Suppressor macrophage (primary cell): ENCODE data around the gene CLEC16A.

Source experiments
- DNase-seq, 4 experiments: peaks; one replicate each; pipeline ENCODE4 v3.0.0-alpha.2; 2020 to 2022

The CLEC16A gene

DNA sequence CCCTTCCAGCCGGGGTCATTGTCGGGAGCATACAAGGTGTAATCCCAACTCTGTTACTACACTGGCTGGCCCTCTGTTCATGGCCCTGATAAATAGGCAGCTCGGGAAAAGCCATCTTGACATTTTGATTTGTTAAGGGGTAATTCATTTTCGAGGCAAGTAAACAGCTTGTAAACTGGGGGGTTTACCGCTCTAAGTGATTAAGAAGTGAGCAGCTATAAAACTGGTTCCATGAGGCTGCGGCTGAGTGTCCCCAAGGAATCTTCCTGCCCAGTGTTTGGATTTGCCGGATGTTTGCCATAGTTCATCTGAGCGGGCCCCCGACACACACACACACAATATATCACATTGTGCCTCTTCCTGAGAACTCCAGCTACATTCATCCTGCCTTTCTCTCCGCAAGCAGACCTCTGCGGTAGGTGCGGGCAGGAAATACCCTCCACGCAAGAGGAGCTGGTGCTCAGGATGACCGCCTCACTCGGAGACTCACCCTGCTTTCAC, 219.4 kb downstream of the CLEC16A start:
- no peak for DNase-seq

DNA sequence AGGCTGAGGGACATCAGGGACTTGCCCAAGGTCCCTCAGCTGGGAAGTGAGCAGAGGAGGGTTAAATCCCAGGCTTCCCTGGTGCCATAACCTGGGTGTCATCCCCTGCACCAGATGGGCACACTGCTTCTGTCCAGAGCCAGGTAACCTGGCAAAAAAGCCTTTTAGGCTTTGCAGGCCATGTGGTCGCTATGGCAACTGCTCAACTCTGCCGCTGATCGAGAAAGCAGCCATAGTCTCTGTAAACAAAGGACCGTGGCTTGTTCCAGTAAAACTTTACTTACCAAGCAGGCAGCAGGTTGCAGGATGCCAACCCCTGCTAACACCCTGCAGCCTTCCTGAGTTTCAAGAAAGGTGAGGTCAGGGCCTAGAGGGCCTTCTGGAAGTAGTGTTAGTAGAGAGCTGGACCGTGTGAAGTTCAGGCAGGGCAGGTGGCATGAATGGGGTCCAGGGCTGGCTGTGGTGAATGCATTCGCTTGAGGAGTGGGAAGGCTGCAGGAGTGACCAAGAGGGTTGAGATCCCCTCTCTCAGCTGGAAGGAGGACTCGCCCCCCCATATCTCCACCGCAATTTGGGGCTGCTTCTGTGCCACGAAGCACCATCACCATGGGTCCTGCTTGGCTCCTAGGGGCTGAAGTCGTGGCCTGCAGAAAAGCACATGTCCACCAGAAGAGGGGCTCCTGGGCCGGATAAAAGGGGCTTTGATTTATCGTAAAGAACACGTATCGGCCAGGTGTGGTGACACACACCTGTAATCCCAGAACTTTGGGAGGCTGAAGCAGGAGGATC, 220.3 kb downstream of the CLEC16A start:
- DNase-seq: no peak

DNA sequence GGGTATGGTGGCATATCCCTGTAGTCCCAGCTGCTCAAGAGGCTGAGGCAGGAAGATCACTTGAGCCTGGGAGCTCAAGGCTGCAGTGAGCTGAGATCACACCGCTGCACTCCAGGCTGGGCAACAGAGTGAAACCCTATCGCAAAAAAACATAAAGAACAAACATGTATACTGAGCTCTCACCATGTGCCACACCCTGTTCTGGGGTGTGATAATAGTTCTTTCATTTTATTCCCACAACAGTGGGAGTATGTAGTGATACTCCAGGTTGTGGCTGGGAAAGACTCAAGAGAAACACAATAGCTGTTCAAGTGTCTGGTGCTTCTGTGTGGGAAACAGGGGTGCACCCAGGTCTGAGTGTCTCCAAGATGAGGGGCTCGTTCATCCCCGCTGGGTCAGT, 221.0 kb downstream of the CLEC16A start:
- no peak for DNase-seq

DNA sequence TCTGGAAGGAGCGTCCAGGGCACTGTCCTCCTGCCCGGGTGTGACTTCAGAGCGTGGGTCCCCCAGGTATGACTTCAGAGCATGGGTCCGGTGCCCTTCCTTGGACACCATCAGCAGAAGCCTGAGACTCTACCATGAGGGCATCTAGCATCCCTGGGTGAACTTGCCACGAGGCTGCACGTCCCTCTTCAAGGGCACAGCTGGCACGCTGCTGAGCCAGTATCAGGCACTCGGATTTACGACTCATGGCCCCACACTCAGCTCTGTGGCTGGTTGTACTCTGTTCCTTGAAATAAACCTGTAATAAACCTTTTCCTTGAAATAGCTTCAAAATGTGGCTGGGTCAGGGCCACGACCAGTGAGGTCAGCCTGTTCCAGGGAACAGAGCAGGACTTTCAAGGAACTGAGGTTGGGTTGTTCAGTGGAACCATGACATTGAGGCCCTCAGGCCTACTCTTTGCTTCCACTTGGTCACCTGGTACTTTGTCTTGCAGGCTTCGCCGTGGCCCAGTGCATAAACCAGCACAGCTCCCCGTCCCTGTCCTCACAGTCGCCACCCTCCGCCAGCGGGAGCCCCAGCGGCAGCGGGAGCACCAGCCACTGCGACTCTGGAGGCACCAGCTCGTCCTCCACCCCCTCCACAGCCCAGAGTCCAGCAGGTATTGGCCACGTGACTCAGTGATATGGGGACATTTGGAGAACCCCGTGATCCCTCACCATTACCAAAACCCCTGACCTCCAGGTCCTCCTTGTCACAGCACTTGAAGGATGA, 221.7 kb downstream of the CLEC16A start:
- DNase-seq: no peak

DNA sequence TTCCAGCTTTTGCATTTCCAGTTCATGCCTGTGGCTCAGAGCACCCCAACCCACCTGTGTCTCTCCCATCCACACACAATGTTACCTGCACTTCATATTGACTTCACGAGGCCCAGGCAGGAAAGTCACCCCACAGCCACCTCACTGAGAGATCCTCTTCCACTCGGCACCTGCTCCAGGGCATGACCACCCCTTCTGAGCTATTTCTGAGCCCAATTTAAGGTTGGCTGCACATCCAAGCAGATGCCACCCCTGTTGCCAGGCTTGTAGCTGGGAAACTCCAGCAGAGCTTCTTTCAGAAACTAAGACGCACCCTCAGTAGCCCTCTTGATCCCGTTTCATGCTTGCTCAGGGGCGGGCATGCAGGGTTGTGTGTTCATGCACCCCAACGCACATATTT, 223.2 kb downstream of the CLEC16A start:
- DNase-seq: no peak

DNA sequence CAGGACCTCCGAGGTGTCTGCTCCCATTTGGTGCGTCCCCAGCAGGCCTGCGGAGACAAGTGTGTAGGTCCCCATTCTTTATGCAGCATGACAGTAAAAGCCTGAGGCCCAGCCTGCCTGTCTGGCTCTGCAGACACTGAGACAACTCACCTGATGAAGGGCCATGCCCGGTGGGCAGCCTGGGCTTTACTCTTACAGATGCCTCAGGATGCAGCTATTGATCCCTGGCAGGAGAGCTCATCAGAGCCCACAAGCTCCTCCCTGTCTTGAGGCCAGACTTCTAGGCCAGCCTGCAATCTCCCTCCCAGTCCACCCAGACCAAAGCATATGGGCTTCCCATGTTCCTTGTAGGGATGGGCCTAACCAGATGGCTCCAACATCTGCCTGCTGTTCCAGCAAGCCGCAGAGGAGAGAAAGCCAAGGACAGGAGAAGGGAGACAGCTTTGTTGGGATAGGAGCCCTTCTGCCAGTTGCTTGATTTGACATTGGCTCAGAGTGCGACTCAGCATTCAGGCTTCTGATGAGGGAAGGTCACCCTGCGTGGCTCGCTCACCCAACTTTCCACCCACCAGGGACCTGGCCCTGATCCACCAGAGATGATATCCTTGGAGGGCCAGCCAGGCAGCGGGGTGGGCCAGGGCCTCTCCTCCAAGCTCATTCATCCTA, 224.2 kb downstream of the CLEC16A start:
- DNase-seq: no peak

DNA sequence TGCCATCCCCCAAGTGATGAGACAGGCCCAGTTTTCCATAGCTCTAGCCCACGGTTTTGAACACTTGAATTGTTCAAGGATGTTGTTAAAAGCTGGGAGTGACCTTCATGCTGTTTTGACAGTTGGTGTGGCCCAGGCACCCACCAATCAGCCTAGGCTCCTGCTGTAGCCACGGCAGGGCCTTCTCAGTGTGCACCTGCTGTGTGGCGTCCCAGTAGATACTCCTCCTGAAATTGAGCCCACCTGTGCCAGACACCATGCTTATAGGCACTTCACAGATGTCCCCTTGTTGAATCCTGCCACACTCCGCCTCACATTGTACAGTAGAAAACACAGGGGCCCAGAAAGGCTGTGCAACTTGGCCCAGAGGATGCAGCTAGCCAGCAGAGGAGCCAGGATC, 225.3 kb downstream of the CLEC16A start:
- DNase-seq: no peak

DNA sequence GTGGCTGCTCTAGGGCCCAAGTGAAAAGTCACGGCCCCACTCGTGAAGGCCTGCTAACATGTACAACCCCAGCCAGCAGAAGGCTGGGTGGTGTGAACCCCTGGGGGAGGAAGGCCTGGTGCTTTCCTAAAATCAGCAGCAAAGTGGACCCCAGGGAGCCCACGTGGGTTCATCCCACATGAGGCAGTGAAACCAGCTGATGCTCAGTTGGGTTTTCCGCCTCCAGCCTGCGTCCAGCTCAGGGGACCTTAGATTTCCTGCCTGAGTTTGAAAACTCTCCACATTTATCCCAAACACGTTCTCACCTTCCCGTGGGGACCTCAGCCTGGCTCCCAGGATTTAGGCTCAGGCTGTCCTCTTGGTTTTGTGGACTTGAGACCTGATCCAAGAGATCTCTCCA, 225.8 kb downstream of the CLEC16A start:
- no peak for DNase-seq

DNA sequence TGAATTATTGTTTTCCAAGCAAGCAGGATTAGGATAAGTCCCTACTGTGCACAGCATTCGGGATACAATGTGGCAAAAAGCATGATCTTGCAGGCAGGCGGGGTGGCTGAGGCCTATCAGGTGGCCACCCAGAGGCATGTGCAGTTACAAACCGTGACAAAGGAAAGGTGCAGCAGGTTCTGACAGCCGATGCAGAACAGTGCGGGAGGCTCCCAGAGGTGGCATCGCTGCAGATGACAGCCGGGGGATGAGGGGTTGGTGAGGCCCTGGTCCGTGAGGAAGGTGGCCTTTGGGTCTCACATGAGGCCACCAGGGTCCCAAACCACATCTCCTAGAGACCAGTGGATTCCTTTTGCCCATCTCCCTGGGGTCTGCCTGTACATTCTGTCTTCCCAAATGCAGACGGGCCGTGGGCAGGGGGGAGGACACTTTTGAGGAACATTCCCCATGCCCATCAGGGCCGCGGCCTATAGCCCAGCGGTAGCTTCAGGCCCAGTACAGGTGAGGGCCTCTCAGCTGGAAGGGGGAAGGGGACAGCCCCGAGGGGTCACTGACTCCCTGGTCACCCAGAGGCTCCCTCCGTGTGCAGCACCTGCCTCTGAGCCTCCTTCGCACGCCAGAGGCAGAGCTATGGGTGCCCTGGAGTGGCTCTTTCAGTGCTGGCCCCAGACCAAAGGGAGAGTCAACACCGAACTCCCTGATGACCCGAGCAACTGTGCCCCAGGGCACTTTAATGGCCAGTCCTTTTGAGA, 226.5 kb downstream of the CLEC16A start:
- DNase-seq: no peak

DNA sequence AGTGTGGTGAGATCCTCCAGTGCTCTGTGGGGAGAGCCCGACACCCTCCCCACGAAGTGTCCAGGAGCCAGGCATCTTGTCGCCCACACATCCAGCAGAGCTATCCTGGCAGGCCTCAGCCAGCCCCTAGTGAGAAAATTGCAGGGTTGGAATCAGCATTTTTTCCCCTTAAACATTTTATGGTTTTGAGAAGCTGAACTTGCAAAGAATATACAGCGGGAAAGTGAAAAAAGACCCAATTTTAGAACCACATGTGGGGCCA, 227.0 kb downstream of the CLEC16A start:
- no peak for DNase-seq

DNA sequence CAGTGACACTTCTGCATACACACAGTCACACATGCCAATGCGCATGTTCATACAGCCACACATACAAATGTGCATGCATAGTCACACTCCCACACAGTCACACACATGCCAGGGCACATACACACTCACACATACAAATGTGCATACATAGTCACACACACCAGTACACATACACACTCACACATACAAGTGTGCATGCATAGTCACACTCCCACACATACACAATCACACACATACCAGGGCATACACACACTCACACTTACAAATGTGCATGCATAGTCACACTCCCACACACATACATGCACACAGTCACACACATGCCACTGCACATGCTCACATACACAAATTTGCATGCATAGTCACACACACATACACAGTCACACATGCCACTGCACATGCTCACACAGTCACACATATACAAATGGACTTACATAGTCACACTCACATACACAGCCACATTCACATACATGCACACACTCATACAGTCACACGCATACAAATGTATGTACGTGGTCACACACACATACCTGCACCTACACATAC, 227.5 kb downstream of the CLEC16A start:
- DNase-seq: no peak

DNA sequence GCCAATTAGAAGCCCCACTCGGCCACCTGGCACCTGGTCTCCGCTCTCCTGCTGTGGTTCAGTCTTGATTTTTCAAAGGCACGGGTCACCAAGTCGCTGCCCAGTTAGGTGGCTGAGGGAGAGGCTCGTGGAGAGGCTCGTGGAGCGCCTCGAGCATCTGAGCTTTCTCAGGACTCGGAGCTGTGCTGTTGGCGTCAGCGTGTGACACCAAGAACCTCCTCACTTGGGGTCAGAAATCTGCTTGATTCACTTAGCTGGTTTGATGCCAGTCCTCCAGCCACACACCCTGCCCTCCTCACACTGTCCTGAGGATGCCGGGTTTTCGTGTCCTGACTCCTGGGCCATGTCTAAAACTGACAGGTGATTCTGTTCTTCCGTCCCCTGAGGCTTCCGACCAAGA, 229.1 kb downstream of the CLEC16A start:
- DNase-seq: no peak

DNA sequence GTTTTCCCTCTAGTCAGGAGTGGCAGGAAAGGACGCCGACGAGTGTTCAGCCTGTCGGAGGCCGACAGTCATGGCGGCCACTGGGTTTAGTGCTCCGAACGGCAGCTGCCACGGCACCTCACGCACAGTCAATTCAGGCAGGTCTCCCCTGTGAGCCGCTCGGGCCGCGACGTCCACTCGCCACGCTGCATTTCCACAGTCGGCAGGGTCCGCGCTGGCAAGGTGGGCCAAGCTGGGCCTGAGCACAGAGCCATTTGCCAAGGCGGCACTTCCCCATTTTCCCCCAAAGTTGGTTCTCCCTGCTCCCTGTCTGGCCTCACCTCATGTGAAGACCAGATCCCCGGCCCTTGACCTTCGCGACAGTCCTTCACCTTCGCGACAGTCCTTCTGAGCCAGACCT, 229.8 kb downstream of the CLEC16A start:
- no peak for DNase-seq

DNA sequence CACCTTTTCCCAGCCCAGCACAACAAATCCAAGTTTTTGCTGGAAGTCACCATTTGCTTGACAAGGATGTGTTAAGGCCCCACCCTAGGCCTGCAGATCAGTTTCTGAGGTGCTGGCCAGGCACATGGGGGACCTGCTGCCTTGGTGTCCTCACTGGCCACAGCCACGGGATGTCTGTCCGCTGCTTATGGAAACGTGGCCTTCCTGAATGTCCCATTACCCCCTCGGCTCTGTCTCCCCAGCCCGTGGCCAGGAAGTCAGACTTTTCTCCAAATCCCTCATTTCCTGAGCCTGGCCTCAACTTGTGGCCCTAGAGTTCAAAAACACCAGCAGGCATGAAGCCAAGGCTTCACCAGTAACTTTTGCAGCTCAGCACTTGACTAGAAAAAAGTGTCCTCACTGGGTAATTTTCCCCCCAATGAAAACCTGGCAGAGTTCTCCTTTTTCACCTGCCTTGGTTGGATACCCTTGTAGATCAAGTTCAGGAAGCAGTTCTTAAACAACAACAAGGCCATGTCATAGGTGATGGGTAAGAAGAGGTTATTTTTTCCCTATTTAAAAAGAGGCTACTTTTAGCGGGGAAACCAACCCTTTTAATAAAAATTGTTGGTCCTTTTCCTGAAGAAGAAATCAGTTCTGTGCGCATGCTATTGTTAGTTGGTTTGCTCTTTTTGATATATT, 230.9 kb downstream of the CLEC16A start:
- DNase-seq: no peak

DNA sequence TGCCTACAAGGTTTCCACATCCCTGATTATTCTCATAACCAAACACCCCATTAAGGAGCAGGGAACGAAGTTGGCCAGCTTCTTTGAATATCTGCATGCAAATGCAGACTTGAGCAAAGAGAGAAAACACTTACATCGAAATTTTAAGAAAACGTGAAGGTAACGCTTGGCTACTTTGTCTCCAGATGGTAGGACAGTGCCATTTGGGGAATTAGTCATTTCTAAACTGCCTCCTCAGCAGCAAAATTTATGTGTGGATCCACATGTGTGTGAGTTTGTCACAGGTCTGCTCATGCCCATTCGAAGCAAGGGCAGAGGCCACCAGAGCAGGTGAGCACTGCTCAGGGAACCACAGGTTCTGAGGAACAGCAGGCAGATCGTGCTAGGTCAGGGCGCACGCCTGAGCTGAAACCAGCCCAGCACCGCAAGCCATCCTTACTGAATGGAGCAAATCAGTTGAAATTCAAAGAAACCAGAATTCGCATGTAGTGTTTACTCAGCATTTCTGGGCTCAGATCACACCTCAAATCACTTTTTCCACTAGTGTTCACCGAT, 231.5 kb downstream of the CLEC16A start:
- DNase-seq: no peak

DNA sequence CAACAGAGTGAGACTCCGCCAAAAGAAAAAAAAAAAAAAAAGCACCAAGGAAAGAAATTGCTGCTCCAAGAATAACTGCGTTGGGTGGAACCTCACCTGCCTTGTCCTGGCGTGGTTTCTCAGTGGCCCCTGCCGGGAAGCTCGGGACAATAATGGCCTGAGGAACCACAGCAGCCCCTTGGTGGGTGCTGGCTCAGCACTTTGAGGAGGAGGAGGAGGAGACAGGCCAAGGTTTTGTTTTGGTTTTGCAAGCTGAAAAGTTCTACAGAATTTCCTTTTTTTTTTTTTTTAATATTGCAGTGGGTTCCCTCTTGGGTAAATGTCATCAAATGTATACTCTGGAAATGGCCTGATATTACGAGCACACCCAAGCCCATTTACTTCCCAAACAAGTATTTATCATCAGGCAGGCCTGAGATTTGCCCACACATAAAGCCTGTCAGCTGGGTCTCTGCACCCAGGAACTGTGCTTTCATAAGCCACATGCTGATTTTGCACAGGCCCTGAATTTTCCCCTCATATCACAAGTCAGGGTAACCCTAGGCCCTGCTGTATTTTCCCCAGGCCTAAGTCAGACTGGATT, 233.3 kb downstream of the CLEC16A start:
- peak; percentile 39 to 63 (median 46) for DNase-seq

DNA sequence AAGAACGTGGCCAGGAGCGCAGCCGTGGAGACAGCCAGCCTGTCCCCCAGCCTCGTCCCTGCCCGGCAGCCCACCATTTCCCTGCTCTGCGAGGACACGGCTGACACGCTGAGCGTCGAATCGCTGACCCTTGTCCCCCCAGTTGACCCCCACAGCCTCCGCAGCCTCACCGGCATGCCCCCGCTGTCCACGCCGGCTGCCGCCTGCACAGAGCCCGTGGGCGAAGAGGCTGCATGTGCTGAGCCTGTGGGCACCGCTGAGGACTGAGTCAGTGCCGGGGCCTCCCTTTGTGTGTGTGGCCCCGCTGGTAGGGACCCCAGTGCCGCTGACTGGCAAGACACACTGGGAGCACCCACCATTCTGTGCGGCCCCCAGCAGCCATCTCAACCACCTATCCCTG, 234.1 kb downstream of the CLEC16A start:
- no peak for DNase-seq

DNA sequence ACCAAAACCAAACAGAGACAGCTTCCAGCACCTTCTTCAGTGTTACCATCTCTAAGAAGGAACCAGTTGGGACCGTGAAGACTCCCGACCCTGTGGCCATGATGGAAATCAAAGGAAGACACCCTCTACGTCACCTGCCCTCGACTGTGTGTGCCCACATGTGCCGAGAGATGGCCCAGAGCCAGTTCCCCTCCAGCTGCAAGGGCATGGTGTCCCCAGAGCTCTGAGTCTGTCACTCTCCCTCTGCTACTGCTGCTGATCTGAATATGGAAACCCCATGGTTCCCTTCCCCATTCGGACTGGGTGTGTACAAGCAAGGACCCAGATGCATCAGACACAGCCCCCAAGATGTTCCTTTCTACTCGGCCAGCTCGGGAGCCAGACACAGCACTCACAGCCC, 235.2 kb downstream of the CLEC16A start:
- DNase-seq: peak in 3 of 4 experiments; percentile 28 to 33 (median 32)

DNA sequence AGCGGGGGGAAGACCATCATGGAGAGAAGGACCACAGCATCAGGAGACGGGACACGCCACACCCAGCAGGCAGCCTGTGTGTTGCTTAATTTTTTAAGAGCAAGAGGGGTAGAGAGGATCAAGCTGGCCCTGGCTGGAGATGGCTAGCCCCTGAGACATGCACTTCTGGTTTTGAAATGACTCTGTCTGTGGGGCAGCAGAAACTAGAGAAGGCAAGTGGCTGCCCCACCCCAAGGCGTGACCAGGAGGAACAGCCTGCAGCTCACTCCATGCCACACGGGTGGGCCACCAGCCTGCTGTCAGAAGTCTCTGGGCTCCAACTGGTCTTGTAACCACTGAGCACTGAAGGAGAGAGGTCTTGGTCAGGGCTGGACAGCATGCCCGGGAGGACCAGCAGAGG, 236.1 kb downstream of the CLEC16A start:
- peak in 3 of 4 experiments; percentile 40 to 73 (median 70) for DNase-seq

DNA sequence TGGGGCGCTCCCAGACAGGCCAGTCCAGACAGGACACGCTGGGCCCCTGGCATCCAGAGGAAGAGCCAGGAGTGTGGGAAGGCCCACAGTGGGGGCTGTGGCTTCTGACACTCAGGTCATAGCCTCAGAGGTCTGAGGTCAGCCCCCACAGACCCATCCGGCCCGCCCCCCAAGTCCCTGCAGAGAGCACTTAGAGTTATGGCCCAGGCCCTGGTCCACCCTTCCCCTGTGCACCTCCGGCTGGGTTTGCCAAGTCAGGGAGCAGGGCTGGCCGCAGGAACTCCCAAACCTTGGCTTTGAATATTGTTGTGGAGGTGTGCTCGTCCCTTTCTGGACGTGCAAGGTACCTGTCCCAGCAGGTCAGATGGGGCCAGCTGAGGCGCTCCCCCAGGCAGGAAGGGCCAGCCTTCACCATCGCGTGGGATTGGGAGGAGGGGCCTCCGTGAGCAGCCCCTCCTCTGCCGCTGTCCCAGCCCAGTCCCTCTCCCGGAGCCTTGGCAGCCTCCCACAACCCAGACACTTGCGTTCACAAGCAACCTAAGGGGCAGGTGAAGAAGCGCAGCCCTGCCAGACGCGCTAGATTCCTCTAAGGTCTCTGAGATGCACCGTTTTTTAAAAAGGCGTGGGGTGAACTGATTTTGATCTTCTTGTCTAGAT, 237.0 kb downstream of the CLEC16A start:
- no peak for DNase-seq

DNA sequence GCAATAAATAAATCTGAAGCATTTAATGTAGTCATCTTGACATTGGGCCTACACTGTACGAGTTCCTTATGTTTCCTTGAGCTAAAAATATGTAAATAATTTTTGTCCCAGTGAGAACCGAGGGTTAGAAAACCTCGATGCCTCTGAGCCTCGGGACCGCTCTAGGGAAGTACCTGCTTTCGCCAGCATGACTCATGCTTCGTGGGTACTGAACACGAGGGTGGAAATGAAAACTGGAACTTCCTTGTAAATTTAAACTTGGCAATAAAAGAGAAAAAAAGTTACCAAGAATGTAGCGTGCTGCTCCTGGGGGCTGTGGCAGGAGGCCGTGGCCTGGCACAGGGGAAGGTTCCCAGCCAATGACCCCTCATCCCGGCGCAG, 237.5 kb downstream of the CLEC16A start:
- peak; percentile 86 to 96 (median 93) for DNase-seq
